HL-60 (cell line): Measurements from ENCODE around the gene CRYZL1.

Experiments used
- CTCF ChIP-seq: IDR thresholded peaks from one replicate; pipeline ENCODE4 v1.5.1; 2011; ENCODE audit warnings: low read length, control low read depth, inconsistent platforms; ENCODE audit not compliant: insufficient read depth
- POLR2AphosphoS5 ChIP-seq: IDR thresholded peaks from 2 replicates; pipeline ENCODE4 v1.6.1; 2012; ENCODE audit warnings: low read depth
- REST ChIP-seq: IDR thresholded peaks from 2 replicates; pipeline ENCODE4 v1.6.1; 2012; ENCODE audit warnings: low read depth; ENCODE audit not compliant: insufficient replicate concordance
- SPI1 ChIP-seq: IDR thresholded peaks from 2 replicates; pipeline ENCODE4 v1.6.1; 2012; ENCODE audit warnings: low read depth, mild to moderate bottlenecking, borderline replicate concordance

DNA sequence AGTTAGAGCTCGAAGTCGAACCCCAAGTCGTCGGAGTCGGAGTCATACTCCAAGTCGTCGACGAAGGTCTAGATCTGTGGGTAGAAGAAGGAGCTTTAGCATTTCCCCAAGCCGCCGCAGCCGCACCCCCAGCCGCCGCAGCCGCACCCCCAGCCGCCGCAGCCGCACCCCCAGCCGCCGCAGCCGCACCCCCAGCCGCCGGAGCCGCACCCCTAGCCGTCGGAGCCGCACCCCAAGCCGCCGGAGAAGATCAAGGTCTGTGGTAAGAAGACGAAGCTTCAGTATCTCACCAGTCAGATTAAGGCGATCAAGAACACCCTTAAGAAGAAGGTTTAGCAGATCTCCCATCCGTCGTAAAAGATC is 86.6 kb downstream of the CRYZL1 start:
- no peak for TF ChIP-seq CTCF
- no peak for TF ChIP-seq SPI1
- no peak for TF ChIP-seq REST
- no peak for TF ChIP-seq POLR2AphosphoS5
